Measurements from ENCODE around the gene GLT1D1.

GLT1D1 gene

GRCh38 chr12:128942960-128943477, 89.7 kb downstream of the GLT1D1 start:
- TF ChIP-seq TAF1 (IDR thresholded peaks at IDR 0.05; ENCODE audit: low read depth, low read length): no peak
- no peak for TF ChIP-seq POLR2AphosphoS5 (IDR thresholded peaks at IDR 0.05; ENCODE audit: low read depth, low read length)
- TF ChIP-seq POU2F2 (IDR thresholded peaks at IDR 0.05; ENCODE audit: low read depth, low read length): no peak
- TF ChIP-seq PAX5 (IDR thresholded peaks at IDR 0.05; ENCODE audit: insufficient read depth, low read length, severe bottlenecking): no peak
- TF ChIP-seq POLR2A (IDR thresholded peaks at IDR 0.05; ENCODE audit: low read depth, low read length): no peak
- TF ChIP-seq SPI1 (IDR thresholded peaks at IDR 0.05; ENCODE audit: low read depth, low read length): no peak
- DNase-seq (ENCODE audit: insufficient read length, low spot score) (no peak), FAIRE-seq (no peak)

- no peak for TF ChIP-seq POLR2A (IDR thresholded peaks at IDR 0.05; ENCODE audit: low read depth, low read length)
- TF ChIP-seq POLR2AphosphoS5 (IDR thresholded peaks at IDR 0.05; ENCODE audit: low read depth, low read length): no peak
- no peak for TF ChIP-seq PAX5 (IDR thresholded peaks at IDR 0.05; ENCODE audit: insufficient read depth, low read length, severe bottlenecking)
- no peak for TF ChIP-seq POU2F2 (IDR thresholded peaks at IDR 0.05; ENCODE audit: low read depth, low read length)
- TF ChIP-seq SPI1 (IDR thresholded peaks at IDR 0.05; ENCODE audit: low read depth, low read length): no peak
- TF ChIP-seq TAF1 (IDR thresholded peaks at IDR 0.05; ENCODE audit: low read depth, low read length): no peak
- FAIRE-seq (no peak), DNase-seq (ENCODE audit: insufficient read length, low spot score) (no peak)
Measured at GRCh38 chr12:128944956-128945355, 91.7 kb downstream of the GLT1D1 start.

- FAIRE-seq (no peak), DNase-seq (ENCODE audit: insufficient read length, low spot score) (no peak)
- TF ChIP-seq POLR2A (IDR thresholded peaks at IDR 0.05; ENCODE audit: low read depth, low read length): no peak
- no peak for TF ChIP-seq POLR2AphosphoS5 (IDR thresholded peaks at IDR 0.05; ENCODE audit: low read depth, low read length)
- TF ChIP-seq PAX5 (IDR thresholded peaks at IDR 0.05; ENCODE audit: insufficient read depth, low read length, severe bottlenecking): no peak
- TF ChIP-seq POU2F2 (IDR thresholded peaks at IDR 0.05; ENCODE audit: low read depth, low read length): no peak
- no peak for TF ChIP-seq TAF1 (IDR thresholded peaks at IDR 0.05; ENCODE audit: low read depth, low read length)
- TF ChIP-seq SPI1 (IDR thresholded peaks at IDR 0.05; ENCODE audit: low read depth, low read length): no peak
Measured at GRCh38 chr12:128947209-128947608, 93.9 kb downstream of the GLT1D1 start.

- TF ChIP-seq POLR2A (IDR thresholded peaks at IDR 0.05; ENCODE audit: low read depth, low read length) (no peak), PAX5 (IDR thresholded peaks at IDR 0.05; ENCODE audit: insufficient read depth, low read length, severe bottlenecking) (no peak), TAF1 (IDR thresholded peaks at IDR 0.05; ENCODE audit: low read depth, low read length) (no peak), POU2F2 (IDR thresholded peaks at IDR 0.05; ENCODE audit: low read depth, low read length) (no peak), POLR2AphosphoS5 (IDR thresholded peaks at IDR 0.05; ENCODE audit: low read depth, low read length) (no peak), SPI1 (IDR thresholded peaks at IDR 0.05; ENCODE audit: low read depth, low read length) (no peak)
- no peak for FAIRE-seq
Measured at GRCh38 chr12:128949086-128949485, 95.8 kb downstream of the GLT1D1 start.

GRCh38 chr12:128951448-128951847, 98.2 kb downstream of the GLT1D1 start:
- no peak for DNase-seq (ENCODE audit: insufficient read length, low spot score)
- no peak for FAIRE-seq
- TF ChIP-seq SPI1 (IDR thresholded peaks at IDR 0.05; ENCODE audit: low read depth, low read length): no peak
- no peak for TF ChIP-seq POLR2AphosphoS5 (IDR thresholded peaks at IDR 0.05; ENCODE audit: low read depth, low read length)
- no peak for TF ChIP-seq POU2F2 (IDR thresholded peaks at IDR 0.05; ENCODE audit: low read depth, low read length)
- TF ChIP-seq PAX5 (IDR thresholded peaks at IDR 0.05; ENCODE audit: insufficient read depth, low read length, severe bottlenecking): no peak
- no peak for TF ChIP-seq POLR2A (IDR thresholded peaks at IDR 0.05; ENCODE audit: low read depth, low read length)
- TF ChIP-seq TAF1 (IDR thresholded peaks at IDR 0.05; ENCODE audit: low read depth, low read length): no peak

More at GRCh38 chr12:128949086-128949485, 95.8 kb downstream of the GLT1D1 start:
- DNase-seq (ENCODE audit: insufficient read length, low spot score): no peak

- DNase-seq (ENCODE audit: insufficient read length, low spot score) (no peak), FAIRE-seq (no peak)
- no peak for TF ChIP-seq POLR2A (IDR thresholded peaks at IDR 0.05; ENCODE audit: low read depth, low read length)
- TF ChIP-seq SPI1 (IDR thresholded peaks at IDR 0.05; ENCODE audit: low read depth, low read length): no peak
- TF ChIP-seq POU2F2 (IDR thresholded peaks at IDR 0.05; ENCODE audit: low read depth, low read length): no peak
- TF ChIP-seq PAX5 (IDR thresholded peaks at IDR 0.05; ENCODE audit: insufficient read depth, low read length, severe bottlenecking): no peak
- TF ChIP-seq TAF1 (IDR thresholded peaks at IDR 0.05; ENCODE audit: low read depth, low read length): no peak
- TF ChIP-seq POLR2AphosphoS5 (IDR thresholded peaks at IDR 0.05; ENCODE audit: low read depth, low read length): no peak
Measured at GRCh38 chr12:128956755-128957154, 103.5 kb downstream of the GLT1D1 start.

- DNase-seq (ENCODE audit: insufficient read length, low spot score): no peak
- FAIRE-seq: no peak
- no peak for TF ChIP-seq POU2F2 (IDR thresholded peaks at IDR 0.05; ENCODE audit: low read depth, low read length)
- TF ChIP-seq SPI1 (IDR thresholded peaks at IDR 0.05; ENCODE audit: low read depth, low read length): no peak
- no peak for TF ChIP-seq POLR2AphosphoS5 (IDR thresholded peaks at IDR 0.05; ENCODE audit: low read depth, low read length)
- no peak for TF ChIP-seq POLR2A (IDR thresholded peaks at IDR 0.05; ENCODE audit: low read depth, low read length)
- TF ChIP-seq PAX5 (IDR thresholded peaks at IDR 0.05; ENCODE audit: insufficient read depth, low read length, severe bottlenecking): no peak
- no peak for TF ChIP-seq TAF1 (IDR thresholded peaks at IDR 0.05; ENCODE audit: low read depth, low read length)
Measured at GRCh38 chr12:128959901-128960300, 106.6 kb downstream of the GLT1D1 start.

GRCh38 chr12:128961308-128961902, 108.1 kb downstream of the GLT1D1 start:
- TF ChIP-seq POU2F2 (IDR thresholded peaks at IDR 0.05; ENCODE audit: low read depth, low read length): no peak
- no peak for TF ChIP-seq PAX5 (IDR thresholded peaks at IDR 0.05; ENCODE audit: insufficient read depth, low read length, severe bottlenecking)
- DNase-seq (ENCODE audit: insufficient read length, low spot score) (no peak), FAIRE-seq (peak; percentile 13)

GRCh38 chr12:128961957-128962356, 108.7 kb downstream of the GLT1D1 start:
- DNase-seq (ENCODE audit: insufficient read length, low spot score) (no peak), FAIRE-seq (no peak)
- TF ChIP-seq POU2F2 (IDR thresholded peaks at IDR 0.05; ENCODE audit: low read depth, low read length): no peak

GRCh38 chr12:128966203-128966810, 113.0 kb downstream of the GLT1D1 start:
- TF ChIP-seq SPI1 (IDR thresholded peaks at IDR 0.05; ENCODE audit: low read depth, low read length) (peak; percentile 91), POLR2A (IDR thresholded peaks at IDR 0.05; ENCODE audit: low read depth, low read length) (no peak)
- DNase-seq (ENCODE audit: insufficient read length, low spot score): no peak
- FAIRE-seq: no peak

All from GM12891 (cell line).